Activated naive CD4-positive, alpha-beta T cell treated with anti-CD3 and anti-CD28 coated beads, Interleukin-2, amount 50 U/mL, for 24 hours (primary cell): ENCODE data around the gene INVS.
"Not testable (repeated sequence)": the region's sequence is repeated elsewhere in the genome, so short reads cannot be mapped to it uniquely, and the experiment has no call there.

Experiments
- H3K27ac Mint-ChIP-seq: one replicate; pipeline ENCODE4 v1.8.0; 2021; ENCODE audit warnings: mild to moderate bottlenecking, mixed read lengths
- H3K27me3 Mint-ChIP-seq: one replicate; pipeline ENCODE4 v1.8.0; 2021; ENCODE audit warnings: mixed read lengths
- H3K36me3 Mint-ChIP-seq: one replicate; pipeline ENCODE4 v1.8.0; 2021; ENCODE audit warnings: mixed read lengths
- H3K4me1 Mint-ChIP-seq: one replicate; pipeline ENCODE4 v1.8.0; 2021; ENCODE audit warnings: mixed read lengths
- H3K4me3 Mint-ChIP-seq: one replicate; pipeline ENCODE4 v1.8.0; 2021; ENCODE audit warnings: mild to moderate bottlenecking, mixed read lengths
- H3K9me3 Mint-ChIP-seq: one replicate; pipeline ENCODE4 v1.8.0; 2021; ENCODE audit warnings: mixed read lengths

Gene INVS

GRCh38 chr9:100131216-100131615 is 32.2 kb downstream of the INVS start:
- H3K4me3 Mint-ChIP-seq: no peak overlapping the region
- H3K36me3 Mint-ChIP-seq: peaks cover 19% of the 10 kb centered on the region
- H3K27ac Mint-ChIP-seq: no peak overlapping the region
- H3K27me3 Mint-ChIP-seq: no peaks in the 10 kb centered on the region
- H3K9me3 Mint-ChIP-seq: no peaks in the 10 kb centered on the region
- H3K4me1 Mint-ChIP-seq: no peaks in the 10 kb centered on the region

- H3K27ac Mint-ChIP-seq: no peak overlapping the region
- peaks cover 19% of the 10 kb centered on the region for H3K36me3 Mint-ChIP-seq
- H3K9me3 Mint-ChIP-seq: no peaks in the 10 kb centered on the region
- no peak overlapping the region for H3K4me3 Mint-ChIP-seq
- H3K27me3 Mint-ChIP-seq: no peaks in the 10 kb centered on the region
- no peaks in the 10 kb centered on the region for H3K4me1 Mint-ChIP-seq
Observed at GRCh38 chr9:100131875-100132430, 32.9 kb downstream of the INVS start.

- peaks cover 14% of the 10 kb centered on the region for H3K36me3 Mint-ChIP-seq
- no peaks in the 10 kb centered on the region for H3K9me3 Mint-ChIP-seq
- H3K27ac Mint-ChIP-seq: no peak overlapping the region
- no peak overlapping the region for H3K4me3 Mint-ChIP-seq
- H3K4me1 Mint-ChIP-seq: no peaks in the 10 kb centered on the region
- H3K27me3 Mint-ChIP-seq: no peaks in the 10 kb centered on the region
Observed at GRCh38 chr9:100134731-100135130, 35.7 kb downstream of the INVS start.

- H3K27ac Mint-ChIP-seq, H3K9me3 Mint-ChIP-seq, H3K27me3 Mint-ChIP-seq, H3K4me3 Mint-ChIP-seq, H3K4me1 Mint-ChIP-seq: not testable (repeated sequence)
- H3K36me3 Mint-ChIP-seq: peaks cover 11% of the 10 kb centered on the region
Observed at GRCh38 chr9:100136799-100137198, 37.8 kb downstream of the INVS start.

- H3K4me1 Mint-ChIP-seq, H3K27me3 Mint-ChIP-seq, H3K4me3 Mint-ChIP-seq, H3K36me3 Mint-ChIP-seq, H3K9me3 Mint-ChIP-seq, H3K27ac Mint-ChIP-seq: not testable (repeated sequence)
Observed at GRCh38 chr9:100140303-100140702, 41.3 kb downstream of the INVS start.

- not testable (repeated sequence) for H3K4me1 Mint-ChIP-seq, H3K9me3 Mint-ChIP-seq, H3K27ac Mint-ChIP-seq, H3K36me3 Mint-ChIP-seq, H3K27me3 Mint-ChIP-seq, H3K4me3 Mint-ChIP-seq
Observed at GRCh38 chr9:100141862-100142261, 42.8 kb downstream of the INVS start.

GRCh38 chr9:100145167-100145934 is 46.3 kb downstream of the INVS start:
- not testable (repeated sequence) for H3K36me3 Mint-ChIP-seq, H3K4me1 Mint-ChIP-seq, H3K27ac Mint-ChIP-seq, H3K27me3 Mint-ChIP-seq, H3K4me3 Mint-ChIP-seq, H3K9me3 Mint-ChIP-seq

- not testable (repeated sequence) for H3K27me3 Mint-ChIP-seq, H3K27ac Mint-ChIP-seq, H3K9me3 Mint-ChIP-seq, H3K36me3 Mint-ChIP-seq, H3K4me3 Mint-ChIP-seq, H3K4me1 Mint-ChIP-seq
Observed at GRCh38 chr9:100145976-100146375, 46.9 kb downstream of the INVS start.

GRCh38 chr9:100150214-100150613 is 51.2 kb downstream of the INVS start:
- Mint-ChIP-seq H3K4me1 (no peaks in the 10 kb centered on the region), H3K4me3 (no peak overlapping the region), H3K27me3 (no peaks in the 10 kb centered on the region), H3K27ac (no peak overlapping the region), H3K9me3 (no peaks in the 10 kb centered on the region), H3K36me3 (peaks cover 1% of the 10 kb centered on the region)

GRCh38 chr9:100160021-100160420 is 61.0 kb downstream of the INVS start:
- H3K4me1 Mint-ChIP-seq: no peaks in the 10 kb centered on the region
- peaks cover 22% of the 10 kb centered on the region for H3K36me3 Mint-ChIP-seq
- no peaks in the 10 kb centered on the region for H3K27me3 Mint-ChIP-seq
- no peak overlapping the region for H3K27ac Mint-ChIP-seq
- no peaks in the 10 kb centered on the region for H3K9me3 Mint-ChIP-seq
- H3K4me3 Mint-ChIP-seq: no peak overlapping the region

- no peaks in the 10 kb centered on the region for H3K27me3 Mint-ChIP-seq
Observed at GRCh38 chr9:100167176-100167575, 68.1 kb downstream of the INVS start.

GRCh38 chr9:100167915-100168654 is 69.0 kb downstream of the INVS start:
- no peaks in the 10 kb centered on the region for H3K27me3 Mint-ChIP-seq

More at GRCh38 chr9:100167176-100167575, 68.1 kb downstream of the INVS start:
- Mint-ChIP-seq H3K4me1 (no peaks in the 10 kb centered on the region), H3K9me3 (peaks cover 6% of the 10 kb centered on the region), H3K4me3 (no peak overlapping the region), H3K27ac (no peak overlapping the region), H3K36me3 (peaks cover 25% of the 10 kb centered on the region)

GRCh38 chr9:100170085-100170484 is 71.0 kb downstream of the INVS start:
- peaks cover 25% of the 10 kb centered on the region for H3K9me3 Mint-ChIP-seq
- peaks cover 43% of the 10 kb centered on the region for H3K36me3 Mint-ChIP-seq
- H3K27me3 Mint-ChIP-seq: no peaks in the 10 kb centered on the region
- H3K27ac Mint-ChIP-seq: no peak overlapping the region
- H3K4me3 Mint-ChIP-seq: no peak overlapping the region
- no peaks in the 10 kb centered on the region for H3K4me1 Mint-ChIP-seq

More at GRCh38 chr9:100167915-100168654, 69.0 kb downstream of the INVS start:
- Mint-ChIP-seq H3K4me3 (no peak overlapping the region), H3K36me3 (peaks cover 34% of the 10 kb centered on the region), H3K9me3 (peaks cover 15% of the 10 kb centered on the region), H3K4me1 (no peaks in the 10 kb centered on the region), H3K27ac (no peak overlapping the region)

- no peak overlapping the region for H3K27ac Mint-ChIP-seq
- peaks cover 25% of the 10 kb centered on the region for H3K9me3 Mint-ChIP-seq
- no peak overlapping the region for H3K4me3 Mint-ChIP-seq
- H3K4me1 Mint-ChIP-seq: no peaks in the 10 kb centered on the region
- H3K36me3 Mint-ChIP-seq: peaks cover 44% of the 10 kb centered on the region
- H3K27me3 Mint-ChIP-seq: no peaks in the 10 kb centered on the region
Observed at GRCh38 chr9:100170556-100170955, 71.5 kb downstream of the INVS start.

- no peaks in the 10 kb centered on the region for H3K4me1 Mint-ChIP-seq
- H3K27ac Mint-ChIP-seq: no peak overlapping the region
- H3K27me3 Mint-ChIP-seq: no peaks in the 10 kb centered on the region
- H3K36me3 Mint-ChIP-seq: peaks cover 37% of the 10 kb centered on the region
- H3K4me3 Mint-ChIP-seq: no peak overlapping the region
- peaks cover 26% of the 10 kb centered on the region for H3K9me3 Mint-ChIP-seq
Observed at GRCh38 chr9:100186356-100186755, 87.3 kb downstream of the INVS start.

- H3K9me3 Mint-ChIP-seq: peaks cover 22% of the 10 kb centered on the region
- no peak overlapping the region for H3K4me3 Mint-ChIP-seq
- no peak overlapping the region for H3K27ac Mint-ChIP-seq
- no peaks in the 10 kb centered on the region for H3K4me1 Mint-ChIP-seq
- H3K36me3 Mint-ChIP-seq: peaks cover 54% of the 10 kb centered on the region
- H3K27me3 Mint-ChIP-seq: no peaks in the 10 kb centered on the region
Observed at GRCh38 chr9:100190339-100190738, 91.3 kb downstream of the INVS start.
